Endothelial cell (in vitro differentiated cells): ENCODE measurements around the gene MAP3K2. TPM values are rescaled to one million over a fixed set of nuclear protein-coding genes. Genes with fewer than 3 reads are reported as not detected.

Experiments used
- DNase-seq: peaks from one replicate; pipeline ENCODE4 v3.0.0; 2021; ENCODE audit warnings: low spot score
- H3K27ac Mint-ChIP-seq: one replicate; pipeline ENCODE4 v1.8.0; 2021; ENCODE audit warnings: mixed read lengths, inconsistent platforms; ENCODE audit not compliant: unreplicated experiment
- H3K27me3 Mint-ChIP-seq: one replicate; pipeline ENCODE4 v1.8.0; 2021; ENCODE audit warnings: mild to moderate bottlenecking, moderate library complexity, mixed read lengths, inconsistent platforms; ENCODE audit not compliant: unreplicated experiment
- H3K36me3 Mint-ChIP-seq: one replicate; pipeline ENCODE4 v1.8.0; 2021; ENCODE audit warnings: mild to moderate bottlenecking, low read depth, mixed read lengths, inconsistent platforms; ENCODE audit not compliant: unreplicated experiment
- H3K4me1 Mint-ChIP-seq: one replicate; pipeline ENCODE4 v1.8.0; 2021; ENCODE audit warnings: mild to moderate bottlenecking, mixed read lengths, inconsistent platforms; ENCODE audit not compliant: unreplicated experiment
- H3K4me3 Mint-ChIP-seq: one replicate; pipeline ENCODE4 v1.8.0; 2021; ENCODE audit warnings: mild to moderate bottlenecking, mixed read lengths, inconsistent platforms; ENCODE audit not compliant: unreplicated experiment
- H3K9me3 Mint-ChIP-seq: one replicate; pipeline ENCODE4 v1.8.0; 2021; ENCODE audit warnings: mixed read lengths, inconsistent platforms; ENCODE audit not compliant: unreplicated experiment
- CTCF ChIP-seq: fragments of 200-600 bp; sonication (generic); IDR thresholded peaks from one replicate; pipeline ENCODE4 v1.5.0; 2021; ENCODE audit warnings: antibody characterized with exemption; ENCODE audit not compliant: unreplicated experiment
- long read RNA-seq: library from polyadenylated mRNA; unstranded; transcript quantifications from one replicate; pipeline ENCODE4 v2.0.0, GENCODE V29; 2020; ENCODE audit not compliant: unreplicated experiment
- total RNA-seq: library from RNA; stranded (reverse); fragmentation: NEBNext Ultra II Directional; extraction: Animal tissue kit (Norgen Biotek cat#: 25700); gene quantifications from one replicate; pipeline ENCODE4 v1.2.1, GENCODE V29; 2021; ENCODE audit not compliant: unreplicated experiment

Gene MAP3K2, protein sequence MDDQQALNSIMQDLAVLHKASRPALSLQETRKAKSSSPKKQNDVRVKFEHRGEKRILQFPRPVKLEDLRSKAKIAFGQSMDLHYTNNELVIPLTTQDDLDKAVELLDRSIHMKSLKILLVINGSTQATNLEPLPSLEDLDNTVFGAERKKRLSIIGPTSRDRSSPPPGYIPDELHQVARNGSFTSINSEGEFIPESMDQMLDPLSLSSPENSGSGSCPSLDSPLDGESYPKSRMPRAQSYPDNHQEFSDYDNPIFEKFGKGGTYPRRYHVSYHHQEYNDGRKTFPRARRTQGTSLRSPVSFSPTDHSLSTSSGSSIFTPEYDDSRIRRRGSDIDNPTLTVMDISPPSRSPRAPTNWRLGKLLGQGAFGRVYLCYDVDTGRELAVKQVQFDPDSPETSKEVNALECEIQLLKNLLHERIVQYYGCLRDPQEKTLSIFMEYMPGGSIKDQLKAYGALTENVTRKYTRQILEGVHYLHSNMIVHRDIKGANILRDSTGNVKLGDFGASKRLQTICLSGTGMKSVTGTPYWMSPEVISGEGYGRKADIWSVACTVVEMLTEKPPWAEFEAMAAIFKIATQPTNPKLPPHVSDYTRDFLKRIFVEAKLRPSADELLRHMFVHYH
- total RNA-seq = 27.3 TPM
- long read RNA-seq = 0 reads

- Mint-ChIP-seq H3K4me3 (peak within 1 kb of the TSS; percentile 92), H3K27me3 (peaks cover 7% of the 10 kb centered on the region), H3K9me3 (no peaks in the 10 kb centered on the region), H3K36me3 (peaks cover 5% of the 10 kb centered on the region), H3K4me1 (peaks cover 22% of the 10 kb centered on the region), H3K27ac (peak within 1 kb of the TSS; percentile 70)
- TF ChIP-seq CTCF = no peak
- peak; percentile 99 for DNase-seq
Observed at GRCh38 chr2:127387655-127388422, at the start of gene MAP3K2. Gene MAP3K2 (minus strand): TSS chr2:127387975. CDS start chr2:127343129, 44,846 bp downstream.

GRCh38 chr2:127437056-127437455, 49.3 kb upstream of the MAP3K2 start:
- Mint-ChIP-seq H3K4me1 (no peaks in the 10 kb centered on the region), H3K36me3 (peaks cover 5% of the 10 kb centered on the region), H3K27ac (no peak overlapping the region), H3K9me3 (no peaks in the 10 kb centered on the region), H3K4me3 (no peak overlapping the region), H3K27me3 (no peaks in the 10 kb centered on the region)
- no peak for DNase-seq
- TF ChIP-seq CTCF = no peak

GRCh38 chr2:127434515-127434914, 46.7 kb upstream of the MAP3K2 start:
- H3K27me3 Mint-ChIP-seq = peaks cover 2% of the 10 kb centered on the region
- DNase-seq = no peak
- no peaks in the 10 kb centered on the region for H3K36me3 Mint-ChIP-seq
- TF ChIP-seq CTCF = no peak
- H3K4me1 Mint-ChIP-seq = no peaks in the 10 kb centered on the region
- H3K27ac Mint-ChIP-seq = no peak overlapping the region
- no peak overlapping the region for H3K4me3 Mint-ChIP-seq
- H3K9me3 Mint-ChIP-seq = no peaks in the 10 kb centered on the region

- no peak overlapping the region for H3K4me3 Mint-ChIP-seq
- no peak for TF ChIP-seq CTCF
- H3K4me1 Mint-ChIP-seq = no peaks in the 10 kb centered on the region
- H3K27me3 Mint-ChIP-seq = peaks cover 2% of the 10 kb centered on the region
- no peak overlapping the region for H3K27ac Mint-ChIP-seq
- no peak for DNase-seq
- H3K9me3 Mint-ChIP-seq = no peaks in the 10 kb centered on the region
- no peaks in the 10 kb centered on the region for H3K36me3 Mint-ChIP-seq
Observed at GRCh38 chr2:127431408-127432023, 43.7 kb upstream of the MAP3K2 start.
